Measurements from ENCODE around the gene CHMP2B.

CHMP2B gene, protein sequence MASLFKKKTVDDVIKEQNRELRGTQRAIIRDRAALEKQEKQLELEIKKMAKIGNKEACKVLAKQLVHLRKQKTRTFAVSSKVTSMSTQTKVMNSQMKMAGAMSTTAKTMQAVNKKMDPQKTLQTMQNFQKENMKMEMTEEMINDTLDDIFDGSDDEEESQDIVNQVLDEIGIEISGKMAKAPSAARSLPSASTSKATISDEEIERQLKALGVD

DNA sequence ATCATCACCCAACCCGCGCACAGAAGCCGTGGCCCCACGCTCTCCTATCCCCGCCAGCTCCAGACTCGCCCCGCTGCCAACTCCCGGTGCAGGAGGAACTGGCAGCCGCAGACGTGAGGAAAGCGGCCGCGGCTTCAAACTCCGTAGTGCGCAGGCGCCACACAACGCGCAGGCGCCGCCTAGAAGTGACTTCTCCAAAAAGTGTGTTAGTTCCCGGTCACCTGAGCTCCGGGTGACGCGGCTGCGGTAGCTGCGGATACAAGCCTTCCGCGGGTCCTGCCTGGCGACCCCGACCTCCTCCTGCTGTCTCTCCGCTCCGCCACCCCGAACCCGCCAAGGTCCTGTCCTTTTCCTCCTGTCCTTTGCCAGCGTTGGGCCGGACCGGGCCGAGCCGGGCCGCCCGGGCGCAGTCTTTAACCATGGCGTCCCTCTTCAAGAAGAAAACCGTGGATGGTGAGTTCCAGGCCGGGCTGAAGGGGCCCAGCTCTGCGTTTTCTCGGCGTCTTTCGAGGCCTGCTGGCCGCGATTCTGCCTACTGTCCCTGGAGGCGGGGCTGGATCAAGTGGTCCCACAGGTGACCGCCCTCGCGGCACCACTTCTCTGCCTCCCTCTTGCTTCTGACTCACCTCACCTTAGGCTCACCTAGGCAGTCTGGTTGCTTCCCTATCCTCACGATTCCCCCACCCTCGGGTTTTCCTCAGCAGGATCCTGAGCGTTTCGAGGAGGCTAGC lies at the start of gene CHMP2B:
TSS of gene CHMP2B (plus strand) at position 206 of the 731 bp plus-strand sequence. CDS start at position 420, 214 bp downstream.
- peak; percentile 94 for DNase-seq (ENCODE audit: low spot score)

DNA sequence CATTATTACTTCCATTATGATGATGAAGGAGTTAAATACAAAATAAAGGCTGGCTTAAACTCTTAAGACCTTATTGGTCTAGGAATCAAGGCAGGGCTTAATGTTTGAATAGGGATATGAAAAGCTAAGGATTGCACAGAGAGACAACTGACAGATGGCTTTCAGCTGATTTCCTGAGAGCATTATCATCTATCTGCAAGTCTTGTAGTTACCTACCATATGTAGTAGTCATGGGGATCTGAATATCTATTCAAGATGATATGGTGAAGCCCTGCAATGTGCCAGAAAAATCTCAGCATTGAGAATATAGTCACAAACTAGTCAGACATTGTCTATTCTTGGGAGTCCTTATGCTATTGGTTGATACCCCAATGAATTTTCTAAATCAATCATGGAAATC lies 47.5 kb upstream of the CHMP2B start:
- no peak for DNase-seq (ENCODE audit: low spot score)

DNA sequence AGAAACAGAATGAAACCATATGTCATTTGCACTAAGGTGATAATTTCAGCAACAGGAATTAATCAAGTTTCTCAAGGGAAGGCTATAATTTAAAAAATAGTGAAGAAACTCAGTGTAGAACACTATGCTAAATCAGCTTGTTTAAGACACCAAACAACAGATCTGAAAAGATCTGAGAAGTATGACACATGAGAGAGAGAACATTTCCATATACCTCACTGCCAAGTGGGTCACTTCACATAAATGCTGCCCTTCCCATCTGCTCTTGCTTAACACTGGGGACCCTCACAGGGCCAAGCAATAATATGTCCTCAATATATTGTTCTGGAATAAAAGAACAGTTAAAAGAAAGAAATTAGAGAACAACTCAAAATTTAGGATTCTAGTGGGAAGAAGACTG lies 45.6 kb upstream of the CHMP2B start:
- DNase-seq (ENCODE audit: low spot score): no peak

DNA sequence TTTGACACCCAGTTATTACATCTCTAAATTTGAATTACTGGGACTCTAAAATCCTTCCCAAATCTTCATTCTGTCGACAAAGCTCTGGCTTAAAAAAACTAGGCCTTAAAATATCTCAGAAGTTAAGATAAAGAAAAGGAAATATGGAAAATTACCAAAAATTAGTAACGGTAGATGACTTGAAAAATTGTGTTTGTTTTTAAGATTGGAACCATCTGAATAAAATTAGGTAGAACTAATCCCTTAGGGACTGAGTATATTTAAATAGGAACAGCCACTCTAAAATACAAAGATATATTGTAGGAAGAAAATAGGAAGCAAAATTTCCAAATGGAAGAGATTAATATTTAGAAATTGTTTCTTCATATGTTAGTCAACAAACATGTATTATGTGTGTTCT lies 45.1 kb upstream of the CHMP2B start:
- no peak for DNase-seq (ENCODE audit: low spot score)

DNA sequence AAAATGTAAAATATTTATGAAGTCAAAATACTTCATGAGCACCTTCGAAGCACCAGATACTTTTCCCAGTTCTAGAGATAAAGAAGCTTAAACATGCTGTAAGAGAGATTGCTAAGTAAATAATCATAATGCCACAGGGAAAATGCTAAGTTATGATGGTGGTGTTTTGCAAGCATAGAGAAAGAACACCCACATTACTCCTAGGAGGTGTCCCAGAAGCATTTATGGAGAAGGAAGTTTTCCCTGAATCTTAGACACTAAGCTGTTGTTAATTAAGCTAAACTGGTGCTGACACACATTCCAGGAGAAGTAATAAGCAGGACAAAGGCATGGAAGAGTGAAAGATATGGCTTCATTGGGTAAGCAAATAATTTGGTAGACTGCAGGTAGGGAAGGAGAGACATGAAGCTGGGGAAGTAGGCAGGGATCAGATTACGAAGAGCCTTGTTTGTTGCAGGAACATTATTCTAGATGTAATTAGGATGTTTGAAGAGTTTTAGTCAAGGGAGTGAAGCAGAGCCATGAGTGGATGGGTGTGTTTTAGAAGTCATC lies 40.4 kb upstream of the CHMP2B start:
- no peak for DNase-seq (ENCODE audit: low spot score)

DNA sequence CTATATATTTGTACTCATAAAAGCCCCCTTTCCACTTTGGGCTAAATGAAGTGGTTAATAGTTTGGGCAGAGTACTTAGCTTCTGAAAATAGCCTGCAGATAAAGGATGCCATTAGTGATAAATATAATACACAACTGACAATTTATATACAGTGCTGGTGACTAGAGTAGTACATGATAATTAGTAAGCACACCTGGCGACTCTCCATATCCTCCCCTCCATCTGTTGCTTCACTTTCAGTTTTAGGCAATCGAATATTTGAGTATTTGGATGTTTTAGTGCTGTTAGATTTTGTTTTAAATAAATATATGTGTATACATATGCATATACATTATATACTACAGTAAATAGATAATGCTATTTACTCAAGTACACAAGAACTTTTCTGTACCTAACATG lies 35.9 kb upstream of the CHMP2B start:
- DNase-seq (ENCODE audit: low spot score): no peak

DNA sequence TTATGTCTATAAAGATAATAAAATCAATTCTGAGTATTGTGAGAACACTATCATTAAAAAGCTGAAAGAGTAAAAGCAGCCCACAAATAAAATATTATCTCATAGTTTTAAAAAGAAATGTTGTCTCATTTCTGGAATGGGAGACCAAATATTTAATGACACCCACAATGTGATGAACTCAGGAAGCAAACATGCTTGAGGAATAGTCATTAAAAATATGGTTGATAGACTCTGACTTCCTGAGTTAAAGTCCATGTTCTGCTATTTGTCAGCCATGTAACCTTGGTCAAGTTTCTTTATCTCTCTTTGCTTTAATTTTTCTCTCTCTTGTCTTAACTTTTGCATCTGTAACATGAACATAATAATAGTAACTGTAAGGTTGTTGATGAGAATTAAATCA lies 35.5 kb upstream of the CHMP2B start:
- no peak for DNase-seq (ENCODE audit: low spot score)

DNA sequence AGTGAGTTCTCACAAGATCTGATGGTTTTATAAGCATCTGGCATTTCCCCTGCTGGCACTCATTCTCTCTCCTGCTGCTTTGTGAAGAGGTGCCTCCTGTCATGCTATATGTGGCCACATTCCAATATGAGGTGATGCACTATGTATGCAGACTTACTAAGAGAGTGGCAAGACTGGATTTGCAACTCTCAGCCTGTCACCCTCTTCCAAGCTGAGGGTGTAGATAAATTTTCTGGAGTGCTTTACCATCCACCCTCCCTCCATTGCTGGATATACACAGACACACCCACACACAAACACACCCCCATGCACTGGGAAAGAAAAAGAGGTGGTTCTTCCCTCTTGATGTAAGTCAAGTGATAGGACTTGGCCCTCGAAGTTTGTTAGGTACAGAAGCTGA lies 30.2 kb upstream of the CHMP2B start:
- peak; percentile 36 for DNase-seq (ENCODE audit: low spot score)

DNA sequence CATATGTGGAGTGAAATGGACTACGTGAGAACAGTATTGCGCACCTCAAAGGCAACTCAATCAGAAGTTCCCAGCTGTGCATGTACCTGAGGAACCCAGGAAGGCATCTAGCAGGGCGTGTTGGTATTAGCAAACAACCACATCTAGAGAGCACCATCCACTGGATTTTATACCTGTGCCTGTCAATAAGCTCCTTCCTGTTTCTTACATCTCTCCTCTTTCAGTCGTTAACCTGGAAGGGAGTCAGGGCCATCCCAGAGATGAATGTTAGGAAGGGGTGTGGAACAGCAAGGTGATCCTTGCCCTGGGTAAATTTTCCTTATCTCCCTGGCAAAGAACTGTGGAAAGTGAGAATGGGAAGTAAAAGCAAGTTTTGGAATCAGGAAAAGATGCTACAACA lies 29.6 kb upstream of the CHMP2B start:
- DNase-seq (ENCODE audit: low spot score): peak; percentile 29

DNA sequence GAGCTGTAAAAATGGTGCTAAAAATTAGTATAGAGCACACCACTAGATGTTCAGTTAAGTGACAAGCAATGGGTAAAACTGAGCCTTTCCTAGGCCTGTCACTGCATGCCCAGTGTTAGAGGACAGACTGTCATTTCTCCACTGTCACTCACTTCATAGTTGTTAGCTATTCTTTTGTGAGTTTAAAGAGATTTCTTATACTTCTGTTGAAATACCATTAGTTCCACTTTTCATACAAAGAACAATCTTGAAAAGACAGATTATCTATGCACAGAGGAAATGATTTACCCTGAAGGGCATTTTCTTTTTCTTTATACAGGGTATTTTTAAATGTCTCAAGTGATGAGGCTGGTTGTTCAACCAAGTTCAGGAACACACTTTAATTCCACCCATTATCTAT lies 28.3 kb upstream of the CHMP2B start:
- DNase-seq (ENCODE audit: low spot score): no peak

DNA sequence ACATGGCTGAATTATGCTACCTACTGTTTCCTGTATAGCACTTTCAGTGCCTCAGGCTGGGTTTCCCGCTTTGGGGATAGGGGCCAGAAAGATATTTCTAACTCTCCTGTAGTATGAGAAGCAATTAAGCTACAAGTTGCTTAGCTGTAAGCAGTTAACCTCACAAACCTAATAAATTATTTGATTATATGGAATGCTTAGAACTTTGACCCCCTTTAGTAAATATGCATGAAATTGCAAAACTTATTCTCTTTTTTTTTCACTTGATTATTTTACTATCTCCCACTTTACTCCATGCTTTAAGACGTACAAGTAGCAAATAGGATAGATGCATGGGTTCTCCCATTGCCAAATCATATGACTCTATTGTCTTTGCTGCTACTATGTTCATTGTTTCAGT lies 27.5 kb upstream of the CHMP2B start:
- no peak for DNase-seq (ENCODE audit: low spot score)

DNA sequence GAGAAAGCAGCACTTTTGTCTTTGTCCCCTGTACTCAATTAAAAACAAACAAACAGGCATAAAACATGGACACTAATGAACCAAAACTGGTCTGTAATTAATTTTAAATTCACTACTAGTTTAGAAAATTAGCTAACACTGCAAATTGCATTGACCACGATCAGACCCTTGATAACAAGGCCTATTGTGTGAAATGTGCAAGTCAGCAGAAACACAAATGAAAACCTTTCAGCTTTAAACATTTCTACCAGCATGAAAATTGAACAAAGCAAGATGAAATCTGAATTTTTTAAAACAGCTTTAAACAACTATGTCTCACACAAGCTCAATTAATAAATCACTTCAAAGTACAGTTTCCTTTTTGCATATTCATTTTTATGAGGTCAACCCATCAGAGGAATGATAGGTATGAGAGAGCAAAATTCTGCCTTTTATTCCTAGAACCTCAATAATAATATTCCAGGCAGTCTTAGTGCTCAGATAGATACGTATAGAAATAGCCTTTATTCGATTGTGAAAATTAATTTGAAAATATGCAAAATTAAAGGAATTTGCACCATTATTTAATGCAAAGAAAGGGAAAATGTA lies 27.0 kb upstream of the CHMP2B start:
- no peak for DNase-seq (ENCODE audit: low spot score)

DNA sequence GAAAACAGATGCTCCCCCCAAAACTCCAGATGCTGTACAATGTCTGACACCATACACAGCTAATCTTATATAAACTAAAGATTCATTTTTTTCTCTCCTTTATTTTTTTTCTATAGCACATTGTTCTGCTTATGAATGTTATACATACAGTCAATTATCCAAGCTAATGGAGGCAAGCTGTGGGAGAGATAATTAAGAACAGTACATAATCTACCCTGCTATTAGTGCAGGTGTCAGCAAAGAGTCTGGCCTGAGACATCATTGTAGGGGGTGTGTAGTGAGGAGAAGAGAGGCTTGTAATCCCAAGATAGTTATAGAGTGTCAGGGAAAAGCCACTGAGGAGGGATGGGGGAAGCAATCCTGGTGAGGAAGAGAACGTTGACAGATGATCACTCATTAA lies 25.4 kb upstream of the CHMP2B start:
- no peak for DNase-seq (ENCODE audit: low spot score)

DNA sequence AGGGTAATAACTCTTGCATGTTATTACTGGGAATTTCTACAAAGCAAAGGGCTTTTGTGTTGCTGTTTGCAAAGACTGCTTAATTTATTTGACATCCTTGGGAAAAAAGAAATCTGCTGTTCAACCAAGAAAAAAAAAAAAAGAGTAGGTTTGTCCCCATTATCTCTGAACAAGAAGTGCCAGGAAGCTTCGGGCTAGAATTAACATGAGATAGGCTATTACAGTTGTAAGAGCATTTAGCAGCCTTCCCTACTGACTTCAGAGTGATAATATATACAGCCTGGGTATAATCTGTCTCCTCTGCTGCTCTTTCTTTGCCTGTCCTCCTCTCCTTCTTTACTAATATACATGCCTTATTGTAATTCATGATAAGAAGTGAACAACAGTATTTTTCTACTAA lies 23.3 kb upstream of the CHMP2B start:
- no peak for DNase-seq (ENCODE audit: low spot score)

DNA sequence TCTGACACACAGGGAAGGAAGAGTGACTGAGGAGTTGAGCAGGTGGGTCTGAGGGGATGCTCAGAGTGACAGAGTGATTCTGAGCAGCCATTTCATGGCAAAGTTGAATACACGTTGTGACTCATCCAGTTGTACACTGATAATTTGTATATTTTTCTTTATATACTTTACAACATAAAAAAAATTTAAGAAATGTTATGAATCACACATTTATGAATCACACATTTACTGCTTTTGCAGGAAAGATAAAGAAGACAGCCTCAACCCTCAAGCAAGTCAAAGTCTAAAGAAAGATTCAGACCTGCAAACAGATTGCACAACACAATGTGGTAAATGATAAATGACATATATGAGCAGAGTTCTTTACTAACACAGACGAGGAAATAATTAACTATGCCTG lies 21.0 kb upstream of the CHMP2B start:
- peak; percentile 90 for DNase-seq (ENCODE audit: low spot score)

DNA sequence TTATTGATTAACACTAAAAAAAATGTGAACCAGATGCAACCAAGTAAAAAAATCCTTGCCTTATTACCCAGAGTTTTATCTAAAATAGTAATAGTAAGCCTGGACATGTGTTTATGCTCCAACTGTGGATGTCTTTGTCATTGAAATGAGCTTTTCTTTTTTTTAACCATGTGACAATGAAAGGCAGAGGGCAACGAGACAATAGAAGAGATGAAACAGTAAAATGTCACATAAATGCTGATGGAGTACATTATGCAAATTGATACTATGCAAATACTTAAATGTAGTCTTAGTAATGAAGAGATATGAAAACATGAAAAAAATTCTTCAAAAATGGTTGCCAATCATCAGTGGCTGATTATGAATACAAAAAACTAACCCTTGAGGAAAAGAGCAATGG lies 20.5 kb upstream of the CHMP2B start:
- no peak for DNase-seq (ENCODE audit: low spot score)

DNA sequence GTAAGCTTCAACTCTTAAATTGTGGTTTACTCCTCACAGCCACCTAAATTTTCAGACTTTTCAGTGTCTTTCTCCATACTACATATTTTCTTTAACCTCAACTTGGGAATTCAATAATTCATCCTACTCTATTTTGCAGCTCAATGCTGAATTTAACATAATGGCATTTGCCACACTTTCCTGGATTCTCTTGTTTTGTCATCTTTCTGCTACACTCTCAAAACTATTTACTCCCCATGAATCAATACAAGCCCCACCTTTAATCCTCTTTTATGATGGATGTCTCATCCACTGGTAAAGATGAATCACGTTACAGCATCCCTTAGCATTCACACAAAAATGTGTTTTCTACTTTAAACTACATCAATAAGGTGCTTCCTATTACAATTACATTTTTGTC lies 19.6 kb upstream of the CHMP2B start:
- peak; percentile 77 for DNase-seq (ENCODE audit: low spot score)

DNA sequence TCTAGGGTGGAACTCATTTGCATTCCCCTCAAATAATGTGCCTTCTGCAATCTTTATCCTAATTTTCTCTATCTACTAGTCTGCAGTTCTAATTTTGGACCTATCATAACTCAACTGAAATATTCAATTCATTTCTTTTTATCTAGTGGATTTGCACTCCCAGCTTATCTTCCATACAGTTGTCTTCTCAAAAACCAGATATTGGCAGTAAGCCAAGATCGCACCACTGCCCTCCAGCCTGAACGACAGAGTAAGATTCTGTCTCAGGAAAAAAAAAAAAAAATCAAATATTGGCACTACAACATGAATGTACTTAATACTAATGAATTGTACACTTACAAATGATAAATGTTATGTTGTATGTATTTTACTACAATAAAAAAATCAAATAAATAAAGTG lies 18.0 kb upstream of the CHMP2B start:
- DNase-seq (ENCODE audit: low spot score): no peak

DNA sequence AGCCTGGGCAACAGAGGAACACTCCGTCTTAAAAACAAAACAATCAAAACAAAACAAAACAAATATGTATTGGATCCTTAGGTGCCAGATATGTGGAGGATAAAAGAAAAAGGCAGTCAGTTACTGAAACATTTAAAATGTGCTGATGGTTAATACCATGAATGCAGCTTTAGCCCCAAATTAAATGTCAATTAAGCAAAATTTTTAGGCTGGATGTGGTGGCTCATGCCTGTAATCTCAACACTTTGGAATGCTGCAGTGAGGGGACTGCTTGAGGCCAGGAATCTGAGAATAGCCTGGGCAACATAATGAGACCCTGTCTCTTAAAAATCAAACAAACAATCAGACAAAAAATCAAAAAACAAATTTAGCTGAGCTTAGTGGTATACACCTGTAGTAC lies 8.5 kb upstream of the CHMP2B start:
- DNase-seq (ENCODE audit: low spot score): no peak

DNA sequence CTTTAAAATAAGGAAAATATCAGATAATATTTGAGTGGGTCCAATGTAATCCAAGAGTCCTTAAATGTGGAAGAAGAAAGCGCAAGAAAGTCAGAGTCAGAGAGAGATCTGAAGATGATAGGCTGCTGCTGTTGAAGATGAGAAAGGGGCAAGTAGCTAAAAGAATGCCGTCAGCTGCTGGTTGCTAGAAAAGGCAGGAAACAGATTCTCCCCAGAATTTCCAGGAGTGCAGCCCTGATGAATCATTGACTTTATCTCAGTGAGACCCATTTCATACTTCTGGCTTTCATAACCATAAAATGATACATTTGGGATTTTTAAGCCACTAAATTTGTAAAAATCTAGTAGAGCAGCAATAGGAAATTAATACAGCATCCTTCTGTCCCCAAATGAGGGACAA lies 7.5 kb upstream of the CHMP2B start:
- no peak for DNase-seq (ENCODE audit: low spot score)

DNA sequence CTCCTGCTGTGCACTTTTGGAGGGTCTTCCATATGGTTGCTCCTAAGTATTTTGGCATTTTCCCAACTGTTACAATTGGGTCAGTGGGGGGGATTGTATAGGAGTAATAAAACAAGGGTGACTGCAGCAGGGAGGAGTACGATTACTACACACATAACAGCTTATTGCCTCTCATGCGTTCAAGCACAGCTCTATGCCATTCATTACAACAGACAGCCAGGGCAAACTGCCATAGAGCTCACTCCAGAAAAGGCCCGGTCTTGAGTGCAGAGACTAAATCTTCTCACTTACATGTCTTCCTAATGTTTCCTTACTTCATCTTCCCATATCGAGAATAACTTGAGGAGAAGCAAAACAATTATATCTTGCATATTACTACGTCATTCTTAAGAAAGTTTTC lies 1.4 kb upstream of the CHMP2B start:
- DNase-seq (ENCODE audit: low spot score): no peak

DNA sequence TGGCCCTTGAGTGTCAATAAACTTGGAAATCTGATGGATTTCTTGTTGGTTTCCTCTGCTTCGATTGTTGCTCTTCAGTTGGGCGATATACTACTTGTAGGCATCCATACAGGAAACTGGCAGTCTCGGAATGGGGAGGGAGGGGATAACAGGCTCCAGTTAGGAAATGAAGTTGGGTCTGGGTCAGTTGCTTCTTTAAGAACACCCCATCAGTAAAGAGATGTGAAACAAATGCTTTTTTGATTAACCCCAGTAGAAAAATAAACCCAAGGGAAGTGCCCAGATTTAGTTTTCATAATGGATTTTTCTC lies 681 bp downstream of the CHMP2B start:
- no peak for DNase-seq (ENCODE audit: low spot score)

DNA sequence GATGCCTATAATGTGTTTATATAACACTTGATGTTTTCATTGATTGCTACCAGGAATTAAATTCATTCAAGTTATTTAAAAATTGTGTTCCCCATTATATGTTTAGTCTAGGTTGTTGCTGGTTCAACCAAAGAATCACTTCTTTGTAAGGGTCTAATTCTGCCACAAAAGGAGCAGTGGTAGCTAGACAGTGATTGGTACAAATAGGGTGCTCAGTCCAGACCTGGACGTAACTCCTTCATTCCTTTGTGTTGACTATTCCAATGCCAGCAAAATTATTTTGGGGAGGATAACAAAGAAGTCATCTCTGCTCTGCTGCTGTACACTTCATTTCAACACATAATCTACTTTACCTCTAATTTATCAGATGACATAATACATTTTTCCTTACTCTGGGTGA lies 1.2 kb downstream of the CHMP2B start:
- peak; percentile 36 for DNase-seq (ENCODE audit: low spot score)

DNA sequence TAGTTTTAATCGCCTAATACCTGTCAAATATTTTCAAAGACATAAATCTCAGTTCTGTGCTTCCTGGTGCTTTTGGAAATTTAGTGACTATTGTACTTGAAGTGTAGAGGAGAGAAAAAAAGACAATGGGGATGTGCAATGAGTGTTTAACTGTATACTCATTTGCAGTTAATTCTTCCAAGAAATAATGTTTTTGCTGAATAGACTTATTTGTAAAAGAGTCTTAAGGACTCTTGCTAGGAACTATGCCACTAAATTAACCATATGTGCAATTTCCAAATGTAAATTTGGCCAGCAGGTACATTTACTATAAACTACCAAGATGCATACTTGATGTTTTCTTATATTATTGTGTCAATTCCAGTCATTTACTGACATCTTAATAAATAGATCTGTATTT lies 2.0 kb downstream of the CHMP2B start:
- no peak for DNase-seq (ENCODE audit: low spot score)

Measured in LoVo (cell line).